ENCODE data around the gene ESYT2.

Gene ESYT2

GRCh38 chr7:158741294-158741666 lies 88.0 kb downstream of the ESYT2 start:
- no peak for FAIRE-seq

- no peak for FAIRE-seq
Measured at GRCh38 chr7:158740657-158741293, 88.5 kb downstream of the ESYT2 start.

GRCh38 chr7:158740013-158740656 lies 89.2 kb downstream of the ESYT2 start:
- FAIRE-seq: no peak

GRCh38 chr7:158738841-158739240 lies 90.5 kb downstream of the ESYT2 start:
- FAIRE-seq: no peak

- no peak for FAIRE-seq
Measured at GRCh38 chr7:158737064-158737695, 92.1 kb downstream of the ESYT2 start.

- FAIRE-seq: no peak
Measured at GRCh38 chr7:158735935-158736334, 93.4 kb downstream of the ESYT2 start.

GRCh38 chr7:158734861-158735260 lies 94.4 kb downstream of the ESYT2 start:
- no peak for FAIRE-seq

GRCh38 chr7:158733775-158734494 lies 95.4 kb downstream of the ESYT2 start:
- FAIRE-seq: no peak

- FAIRE-seq: no peak
Measured at GRCh38 chr7:158733220-158733519, 96.1 kb downstream of the ESYT2 start.

GRCh38 chr7:158732494-158733219 lies 96.7 kb downstream of the ESYT2 start:
- FAIRE-seq: no peak

GRCh38 chr7:158731761-158732160 lies 97.5 kb downstream of the ESYT2 start:
- FAIRE-seq: no peak

- no peak for FAIRE-seq
Measured at GRCh38 chr7:158730383-158731346, 98.6 kb downstream of the ESYT2 start.

- FAIRE-seq: no peak
Measured at GRCh38 chr7:158729646-158730382, 99.5 kb downstream of the ESYT2 start.

GRCh38 chr7:158728911-158729645 lies 100.2 kb downstream of the ESYT2 start:
- no peak for FAIRE-seq

- FAIRE-seq: no peak
Measured at GRCh38 chr7:158727690-158728089, 101.6 kb downstream of the ESYT2 start.

GRCh38 chr7:158726277-158726807 lies 103.0 kb downstream of the ESYT2 start:
- FAIRE-seq: no peak

- FAIRE-seq: no peak
Measured at GRCh38 chr7:158725506-158725800, 103.9 kb downstream of the ESYT2 start.

GRCh38 chr7:158724658-158725505 lies 104.4 kb downstream of the ESYT2 start:
- no peak for FAIRE-seq

GRCh38 chr7:158723714-158724385 lies 105.5 kb downstream of the ESYT2 start:
- no peak for FAIRE-seq
